Measurements from ENCODE around the gene HAX1.
"Not testable (repeated sequence)": the region's sequence is repeated elsewhere in the genome, so short reads cannot be mapped to it uniquely, and the experiment has no call there.

The HAX1 gene

DNA sequence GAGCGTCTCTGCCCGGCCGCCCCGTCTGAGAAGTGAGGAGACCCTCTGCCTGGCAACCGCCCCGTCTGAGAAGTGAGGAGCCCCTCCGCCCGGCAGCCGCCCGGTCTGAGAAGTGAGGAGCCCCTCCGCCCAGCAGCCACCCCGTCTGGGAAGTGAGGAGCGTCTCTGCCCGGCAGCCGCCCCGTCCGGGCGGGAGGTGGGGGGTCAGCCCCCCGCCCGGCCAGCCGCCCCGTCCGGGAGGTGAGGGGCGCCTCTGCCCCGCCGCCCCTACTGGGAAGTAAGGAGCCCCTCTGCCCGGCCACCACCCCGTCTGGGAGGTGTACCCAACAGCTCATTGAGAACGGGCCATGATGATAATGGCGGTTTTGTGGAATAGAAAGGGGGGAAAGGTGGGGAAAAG lies 15.2 kb downstream of the HAX1 start:
- not testable (repeated sequence) for DNase-seq

DNA sequence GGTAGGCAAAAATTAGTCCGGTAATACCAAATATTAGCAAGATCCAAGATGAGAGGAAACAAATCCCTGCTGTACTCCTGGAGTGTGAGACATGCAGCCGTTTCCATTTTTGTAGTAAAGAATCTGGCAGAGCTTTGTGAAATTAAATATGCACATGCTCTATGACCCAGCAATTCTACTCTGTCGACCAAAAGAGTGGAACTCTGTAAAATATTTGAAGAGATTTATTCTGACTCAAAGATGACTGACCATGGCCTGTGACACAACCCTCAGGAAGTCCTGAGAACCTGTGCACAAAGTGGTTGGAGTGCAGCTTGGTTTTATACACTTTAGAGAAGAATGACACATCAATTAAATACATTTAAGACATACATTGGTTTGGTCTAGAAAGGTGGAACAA lies 16.2 kb downstream of the HAX1 start:
- no peak for DNase-seq

DNA sequence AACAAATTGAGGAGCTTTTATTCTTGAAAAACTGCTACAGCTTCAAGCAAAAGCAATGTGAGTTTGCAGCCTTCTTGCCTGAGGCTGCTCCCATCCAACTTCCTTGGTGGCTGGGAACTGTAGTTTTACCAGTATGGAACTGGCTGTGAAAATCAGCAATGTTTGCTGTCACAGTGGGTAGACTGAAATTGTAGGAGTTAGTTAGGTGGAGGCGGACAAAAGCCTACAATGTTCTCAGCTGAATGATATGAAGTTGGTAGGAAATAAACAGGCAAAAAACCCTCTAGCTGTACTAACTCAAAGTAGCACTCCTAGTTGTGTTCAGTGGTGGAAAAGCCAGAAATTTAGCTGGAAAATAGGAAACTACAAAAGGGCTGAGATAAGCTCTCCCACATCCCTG lies 18.5 kb downstream of the HAX1 start:
- DNase-seq: no peak

DNA sequence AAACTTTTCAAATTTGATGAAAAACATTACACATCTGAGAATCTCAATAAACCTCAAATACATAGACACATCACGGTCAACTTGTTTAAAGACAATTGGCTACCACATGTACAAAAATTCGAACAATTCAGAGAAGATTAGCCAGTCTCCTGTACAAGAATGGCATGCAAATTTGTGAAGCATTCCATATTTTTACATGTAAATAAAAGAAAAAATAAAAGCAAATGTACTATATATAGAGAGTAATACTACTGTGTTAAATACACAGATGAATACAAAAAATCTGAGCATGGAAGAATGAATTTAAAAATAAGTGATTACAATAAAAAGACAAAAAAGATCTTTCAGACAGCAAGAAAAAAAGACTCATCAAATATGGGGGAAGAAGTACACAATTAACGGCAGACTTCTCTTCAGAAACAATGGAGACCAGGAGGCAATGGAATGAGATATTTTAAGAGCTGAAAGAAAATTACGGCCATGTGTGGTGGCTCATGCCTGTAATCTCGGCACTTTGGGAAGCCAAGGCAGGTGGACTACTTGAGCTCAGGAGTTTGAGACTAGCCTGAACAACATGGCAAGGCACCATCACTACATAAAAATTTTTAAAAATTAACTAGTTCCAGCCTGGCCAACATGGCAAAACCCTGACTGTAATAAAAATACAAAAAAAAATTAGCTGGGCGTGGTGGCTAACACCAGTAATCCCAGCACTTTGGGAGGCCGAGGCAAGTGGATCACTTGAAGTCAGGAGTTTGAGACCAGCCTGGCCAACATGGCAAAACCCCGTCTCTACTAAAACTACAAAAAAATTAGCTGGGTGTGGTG lies 23.2 kb downstream of the HAX1 start:
- DNase-seq: no peak

DNA sequence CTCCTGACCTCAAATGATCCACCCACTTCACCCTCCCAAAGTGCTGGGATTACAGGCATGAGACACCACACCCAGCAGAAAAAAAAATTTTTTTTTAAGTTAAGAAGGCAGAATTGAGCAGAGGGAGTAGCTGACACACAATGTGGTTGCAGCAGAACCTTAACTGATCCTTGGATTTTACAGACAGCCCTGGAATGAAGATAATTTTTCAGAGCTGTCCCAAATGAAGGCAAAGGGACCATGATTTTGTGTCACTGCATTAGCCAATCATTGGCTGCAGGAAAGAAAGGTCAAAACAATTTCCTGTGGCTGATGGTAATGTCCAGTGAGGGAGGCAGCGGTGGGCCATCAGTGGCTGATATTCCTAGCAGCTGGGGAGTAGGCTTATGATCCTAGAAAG lies 29.2 kb downstream of the HAX1 start:
- DNase-seq: no peak

DNA sequence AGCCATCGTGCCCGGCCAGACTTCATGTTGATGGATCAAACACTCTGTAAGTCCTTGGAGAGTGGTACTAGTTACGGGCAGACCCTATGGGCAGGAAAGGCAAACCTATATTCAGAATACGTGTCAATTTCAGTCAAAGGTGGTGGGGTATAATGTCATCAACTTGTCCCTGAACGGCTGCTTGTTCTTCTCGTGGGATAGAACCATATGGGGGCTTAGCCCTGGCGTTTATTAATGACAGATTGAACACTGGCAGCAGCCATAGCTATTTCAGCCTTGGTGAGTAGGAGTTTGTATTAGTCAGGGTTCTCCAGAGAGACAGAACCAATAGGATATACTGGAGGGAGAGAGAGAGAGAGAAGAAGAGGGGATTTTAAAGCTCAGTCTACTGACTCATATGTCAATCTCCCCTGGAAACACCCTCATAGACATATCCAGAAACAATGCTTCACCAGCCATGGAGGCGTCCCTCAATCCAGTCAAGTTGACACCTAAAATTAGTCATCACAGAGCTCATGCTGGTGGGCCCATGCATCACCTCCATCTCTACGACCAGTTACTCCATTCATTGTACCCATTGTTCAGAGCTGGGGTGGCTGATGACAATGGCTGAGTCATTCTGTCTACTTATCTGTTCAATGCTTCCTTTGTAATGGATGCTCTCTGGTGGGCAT lies 32.4 kb downstream of the HAX1 start:
- DNase-seq: peak; percentile 18

DNA sequence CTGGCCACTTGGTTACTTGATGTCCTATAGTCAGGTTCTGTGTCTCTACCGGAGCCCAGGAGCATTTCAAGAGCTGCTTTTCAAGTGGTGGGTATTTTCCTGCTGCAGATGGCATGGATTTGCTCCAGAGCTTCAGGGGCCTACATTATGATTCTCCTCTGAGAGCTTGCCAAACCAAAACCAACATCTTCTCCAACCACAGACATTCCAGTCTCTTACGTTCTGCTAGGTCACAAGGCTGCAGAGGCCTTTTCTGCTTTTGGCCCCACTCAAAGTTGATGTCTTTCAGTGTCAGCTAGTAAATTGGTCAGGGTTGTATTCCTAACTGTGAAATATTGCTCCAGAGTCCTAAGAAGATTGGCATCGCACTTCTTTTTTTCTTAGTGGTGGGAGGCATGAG lies 33.7 kb downstream of the HAX1 start:
- peak; percentile 26 for DNase-seq

DNA sequence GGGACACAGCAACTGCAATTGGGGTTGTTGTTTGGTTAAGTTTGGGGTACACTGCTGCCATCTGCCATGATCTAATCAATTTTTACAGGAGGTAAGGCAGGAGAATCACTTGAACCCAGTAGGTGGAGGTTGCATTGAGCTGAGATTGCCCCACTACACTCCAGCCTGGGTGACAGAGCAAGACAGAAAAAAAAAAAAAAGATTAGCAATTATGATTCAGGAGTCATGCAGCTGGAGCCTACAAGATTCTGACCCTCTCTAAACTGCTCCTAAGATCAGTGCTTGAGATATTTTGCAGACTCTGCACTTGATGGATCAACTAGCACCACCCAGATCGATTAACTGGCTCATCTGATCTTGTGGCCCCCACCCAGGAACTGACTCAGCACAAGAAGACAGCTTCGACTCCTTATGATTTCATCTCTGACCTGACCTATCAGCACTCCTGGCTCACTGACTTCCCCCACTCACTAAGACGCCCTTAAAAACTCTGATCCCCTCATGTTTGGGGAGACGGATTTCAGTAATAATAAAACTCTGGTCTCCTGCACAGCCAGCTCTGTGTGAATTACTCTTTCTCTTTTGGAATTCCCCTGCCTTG lies 35.3 kb downstream of the HAX1 start:
- not testable (repeated sequence) for DNase-seq

DNA sequence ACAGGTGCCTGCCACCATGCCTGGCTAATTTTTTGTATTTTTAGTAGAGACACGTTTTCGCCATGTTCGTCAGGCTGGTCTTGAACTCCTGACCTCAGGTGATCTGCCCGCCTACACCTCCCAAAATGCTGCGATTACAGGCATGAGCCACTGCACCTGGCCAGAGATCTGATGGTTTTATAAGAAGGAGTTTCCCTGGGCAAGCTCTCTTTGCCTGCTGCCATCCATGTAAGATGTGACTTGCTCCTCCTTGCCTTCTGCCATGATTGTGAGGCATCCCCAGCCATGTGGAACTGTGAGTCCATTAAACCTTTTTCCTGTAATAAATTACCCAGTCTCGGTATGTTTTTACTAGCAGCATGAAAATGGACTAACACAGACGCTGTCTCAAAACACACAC lies 36.7 kb downstream of the HAX1 start:
- DNase-seq: not testable (repeated sequence)

DNA sequence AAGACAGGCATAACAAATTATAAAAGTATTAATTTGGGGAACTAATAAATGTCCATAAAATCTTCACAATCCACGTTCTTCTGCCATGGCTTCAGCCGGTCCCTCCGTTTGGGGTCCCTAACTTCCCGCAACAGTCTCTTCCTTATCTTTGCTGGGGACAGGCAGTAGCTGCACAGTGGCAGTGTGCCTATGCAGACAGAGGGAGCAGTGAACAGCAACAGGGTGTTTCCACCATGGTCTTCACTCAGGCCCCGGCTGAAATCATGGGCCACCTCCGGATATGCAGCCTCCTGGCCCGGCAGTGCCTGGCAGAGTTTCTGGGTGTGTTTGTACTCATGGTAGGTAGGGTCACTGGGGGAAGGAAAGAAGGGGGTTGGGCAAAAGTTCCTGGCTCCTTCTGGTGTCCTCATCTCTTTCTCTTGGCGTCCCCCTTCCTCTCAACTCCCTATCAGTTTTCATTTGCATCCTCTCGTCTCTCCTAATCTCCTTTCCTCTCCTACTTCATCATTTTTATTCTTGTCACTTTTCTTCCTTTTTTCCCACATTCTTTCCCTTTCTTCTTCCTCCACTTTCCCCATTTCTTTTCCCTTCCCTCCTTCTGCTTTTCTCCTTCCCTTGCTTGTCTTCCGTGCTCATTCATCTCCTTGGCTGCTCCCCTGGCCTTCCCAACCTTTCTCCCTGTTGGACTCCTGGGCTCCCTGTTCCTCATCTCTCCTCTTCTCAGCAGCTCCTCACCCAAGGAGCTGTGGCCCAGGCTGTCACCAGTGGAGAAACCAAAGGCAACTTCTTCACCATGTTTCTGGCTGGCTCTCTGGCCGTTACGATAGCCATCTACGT lies 40.0 kb downstream of the HAX1 start:
- not testable (repeated sequence) for DNase-seq

DNA sequence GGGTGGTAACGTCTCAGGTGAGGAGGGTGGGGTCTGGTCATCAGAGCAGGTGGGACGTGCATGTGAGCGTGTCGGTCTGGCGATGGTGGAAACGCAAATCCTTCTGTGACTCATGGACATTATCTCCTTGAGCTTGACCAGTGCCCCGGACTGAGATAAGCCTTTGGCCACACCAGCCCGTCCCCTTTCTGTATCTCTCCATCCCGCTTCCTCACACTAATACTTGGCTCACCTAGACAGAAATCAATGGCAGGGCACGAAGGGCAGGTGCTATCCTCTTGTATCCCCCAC lies 40.6 kb downstream of the HAX1 start:
- no peak for DNase-seq

DNA sequence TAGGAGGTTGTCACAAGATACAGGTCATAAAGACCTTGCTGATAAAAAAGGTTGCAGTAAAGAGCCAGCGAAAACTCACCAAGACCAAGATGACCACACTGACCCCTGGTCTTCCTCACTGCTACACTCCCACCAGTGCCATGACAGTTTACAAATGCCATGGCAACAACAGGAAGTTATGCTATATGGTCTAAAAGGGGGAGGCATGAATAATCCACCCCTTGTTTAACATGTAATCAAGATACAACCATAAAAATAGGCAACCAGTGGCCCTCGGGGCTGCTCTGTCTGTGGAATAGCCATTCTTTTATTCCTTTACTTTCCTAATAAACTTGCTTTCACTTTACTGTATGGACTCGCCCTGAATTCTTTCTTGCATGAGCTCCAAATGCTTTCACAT lies 41.8 kb downstream of the HAX1 start:
- DNase-seq: not testable (repeated sequence)

DNA sequence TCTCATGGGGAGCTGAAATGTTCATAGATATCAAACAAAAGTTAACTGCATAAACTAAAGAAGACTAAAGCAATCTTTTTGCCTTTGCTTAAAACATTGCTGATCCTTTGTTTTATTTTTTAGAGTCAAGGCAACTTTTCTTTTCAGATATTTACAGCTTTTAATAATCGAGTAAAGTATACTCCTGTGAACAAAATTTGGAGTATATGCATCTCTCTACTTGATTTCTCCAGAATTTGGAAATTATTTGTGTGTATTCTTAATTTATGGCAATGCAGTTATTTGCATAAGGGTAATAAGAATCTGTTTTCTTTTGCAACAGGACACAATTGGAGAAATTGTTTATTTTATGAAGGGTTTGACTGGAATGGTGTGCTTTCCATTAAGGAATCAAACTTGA lies 44.3 kb downstream of the HAX1 start:
- DNase-seq: no peak

DNA sequence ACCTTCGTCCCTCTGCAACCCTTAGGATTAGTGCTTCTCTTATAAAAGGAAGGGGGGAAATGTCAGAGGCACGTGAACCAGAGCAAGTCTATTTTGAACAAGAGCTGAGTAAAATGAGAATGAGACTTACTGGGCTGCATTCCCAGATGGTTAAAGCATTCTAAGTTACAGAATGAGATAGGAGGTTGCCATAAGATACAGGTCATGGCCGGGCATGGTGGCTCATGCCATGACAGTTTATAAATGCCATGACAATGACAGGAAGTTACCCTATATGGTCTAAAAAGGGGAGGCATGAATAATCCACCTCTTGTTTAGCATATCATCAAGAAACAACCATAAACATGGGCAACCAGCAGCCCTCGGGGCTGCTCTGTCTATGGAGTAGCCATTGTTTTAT lies 46.0 kb downstream of the HAX1 start:
- no peak for DNase-seq

DNA sequence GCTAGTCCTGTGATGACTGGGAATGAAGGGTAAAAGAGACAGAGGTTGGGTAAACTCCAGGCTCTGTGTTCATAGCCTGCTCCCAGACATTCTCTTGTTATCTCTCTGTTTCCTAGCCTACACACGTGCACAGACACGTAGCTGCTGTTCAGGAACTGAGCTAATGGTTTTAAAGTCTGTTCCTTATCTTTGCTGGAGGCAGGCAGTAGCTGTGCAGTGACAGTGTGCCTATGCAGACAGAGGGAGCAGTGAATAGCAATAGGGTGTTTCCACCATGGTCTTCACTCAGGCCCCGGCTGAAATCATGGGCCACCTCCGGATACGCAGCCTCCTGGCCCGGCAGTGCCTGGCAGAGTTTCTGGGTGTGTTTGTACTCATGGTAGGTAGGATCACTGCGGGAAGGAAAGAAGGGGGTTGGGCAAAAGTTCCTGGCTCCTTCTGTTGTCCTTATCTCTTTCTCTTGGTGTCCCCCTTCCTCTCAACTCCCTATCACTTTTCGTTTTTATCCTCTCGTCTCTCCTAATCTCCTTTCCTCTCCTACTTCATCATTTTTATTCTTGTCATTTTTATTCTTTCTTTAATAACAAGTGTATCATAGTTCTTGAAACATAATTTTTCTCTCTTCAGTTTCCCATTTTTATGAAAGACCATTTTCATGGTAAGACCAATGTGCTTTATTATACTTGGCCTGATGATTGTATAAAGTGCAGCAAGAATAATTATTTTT lies 48.6 kb downstream of the HAX1 start, which contains the start of gene AQP10:
Gene AQP10, plus strand, starts transcription at position 212 of the 727 bp plus-strand sequence. Its CDS starts 63 bp downstream, at position 275.
- DNase-seq: no peak

DNA sequence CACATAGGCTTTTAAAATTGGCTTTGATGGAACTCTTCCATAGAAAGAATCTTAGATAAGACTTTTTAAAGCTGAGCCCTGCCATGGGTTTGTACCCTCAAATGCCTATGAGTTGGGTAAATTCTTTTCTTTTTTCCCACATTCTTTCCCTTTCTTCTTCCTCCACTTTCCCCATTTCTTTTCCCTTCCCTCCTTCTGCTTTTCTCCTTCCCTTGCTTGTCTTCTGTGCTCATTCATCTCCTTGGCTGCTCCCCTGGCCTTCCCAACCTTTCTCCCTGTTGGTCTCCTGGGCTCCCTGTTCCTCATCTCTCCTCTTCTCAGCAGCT lies 49.1 kb downstream of the HAX1 start:
- DNase-seq: not testable (repeated sequence)

DNA sequence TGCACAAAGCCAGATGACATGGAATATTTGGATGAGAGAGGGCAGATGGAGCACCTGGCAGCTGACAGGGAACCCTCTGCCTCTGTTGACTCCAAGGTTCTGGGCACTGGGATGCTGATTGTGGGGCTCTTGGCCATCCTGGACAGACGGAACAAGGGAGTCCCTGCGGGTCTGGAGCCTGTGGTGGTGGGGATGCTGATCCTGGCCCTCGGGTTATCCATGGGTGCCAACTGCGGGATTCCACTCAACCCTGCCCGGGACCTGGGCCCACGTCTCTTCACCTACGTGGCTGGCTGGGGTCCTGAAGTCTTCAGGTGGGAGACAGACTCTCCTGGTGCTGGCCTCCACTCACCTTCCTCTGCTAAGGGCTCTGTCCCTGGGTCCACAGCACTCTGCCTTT lies 51.1 kb downstream of the HAX1 start:
- no peak for DNase-seq

DNA sequence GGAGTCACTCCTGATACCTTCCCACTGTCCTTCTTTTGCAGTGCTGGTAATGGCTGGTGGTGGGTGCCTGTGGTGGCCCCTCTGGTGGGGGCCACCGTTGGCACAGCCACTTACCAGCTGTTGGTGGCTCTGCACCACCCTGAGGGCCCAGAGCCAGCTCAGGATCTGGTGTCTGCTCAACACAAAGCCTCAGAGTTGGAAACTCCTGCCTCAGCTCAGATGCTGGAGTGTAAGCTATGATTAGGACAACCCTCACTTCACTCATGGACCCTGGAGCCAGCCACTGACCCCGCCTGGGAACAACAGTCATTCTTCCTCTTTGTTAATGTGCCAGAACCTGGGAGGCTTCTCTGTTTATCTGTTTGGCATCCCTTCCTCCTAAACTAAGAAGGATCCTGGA lies 51.8 kb downstream of the HAX1 start:
- DNase-seq: no peak

DNA sequence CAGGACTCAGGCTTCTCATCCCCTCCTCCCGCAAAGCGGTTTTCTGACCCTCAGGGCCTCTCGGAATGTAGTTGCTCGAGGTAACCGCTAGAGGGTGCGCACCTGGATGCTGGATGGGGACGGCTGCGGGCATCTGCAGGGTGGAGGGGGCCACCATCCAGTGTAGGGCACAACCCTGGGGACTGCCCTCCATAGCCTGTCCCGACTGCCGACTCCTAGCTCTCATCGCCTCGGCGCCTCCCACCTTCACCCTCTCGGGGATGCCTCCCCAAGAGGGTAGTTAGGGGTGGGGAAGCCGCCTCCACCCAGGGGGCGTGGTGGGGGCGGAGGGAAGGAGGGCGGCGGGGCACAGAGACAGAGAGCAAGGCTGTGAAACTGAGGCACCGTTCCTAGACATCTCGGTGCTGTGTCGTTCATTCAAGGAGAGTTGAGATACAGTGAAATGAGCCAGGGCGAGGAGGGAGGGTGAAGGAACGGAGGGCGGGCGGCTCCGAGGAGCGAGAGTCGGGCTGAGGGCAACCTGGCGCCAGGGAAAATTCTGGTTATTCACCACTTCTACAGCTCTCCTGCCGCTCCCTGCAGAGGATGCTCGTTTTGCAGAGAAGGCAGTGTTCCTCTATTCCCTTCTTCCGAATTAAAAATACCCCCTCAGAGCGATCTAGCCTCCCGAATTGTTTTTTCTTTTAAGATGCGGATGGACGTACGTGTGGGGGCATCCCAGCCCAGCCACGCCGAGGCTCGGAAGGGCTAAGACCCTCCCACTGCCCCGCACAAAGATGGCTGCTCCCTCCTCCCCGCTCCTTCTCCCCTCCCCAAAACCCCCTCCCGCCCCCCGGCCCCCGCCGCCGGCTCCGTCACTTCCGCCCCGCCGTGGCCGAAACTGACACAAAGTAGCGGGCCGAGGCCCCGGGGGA lies 52.5 kb downstream of the HAX1 start, which contains the start of gene ATP8B2:
Gene ATP8B2, plus strand, starts transcription at position 857 of the 914 bp plus-strand sequence. CDS start 2,617 bp downstream, outside the sequence.
- DNase-seq: peak; percentile 80

Data from fibroblast of skin of abdomen (primary cell).